Measurements from ENCODE around the gene VPS51. TPM values are rescaled to one million over a fixed set of nuclear protein-coding genes. Genes with fewer than 3 reads are reported as not detected.

VPS51 gene
- total and polyA plus RNA-seq, 9 of the 15 experiments (the other 6 are each of a cell fraction or from before 2014, with no cell fraction given), result 1.8 to 143 (median 46.8) TPM

DNA sequence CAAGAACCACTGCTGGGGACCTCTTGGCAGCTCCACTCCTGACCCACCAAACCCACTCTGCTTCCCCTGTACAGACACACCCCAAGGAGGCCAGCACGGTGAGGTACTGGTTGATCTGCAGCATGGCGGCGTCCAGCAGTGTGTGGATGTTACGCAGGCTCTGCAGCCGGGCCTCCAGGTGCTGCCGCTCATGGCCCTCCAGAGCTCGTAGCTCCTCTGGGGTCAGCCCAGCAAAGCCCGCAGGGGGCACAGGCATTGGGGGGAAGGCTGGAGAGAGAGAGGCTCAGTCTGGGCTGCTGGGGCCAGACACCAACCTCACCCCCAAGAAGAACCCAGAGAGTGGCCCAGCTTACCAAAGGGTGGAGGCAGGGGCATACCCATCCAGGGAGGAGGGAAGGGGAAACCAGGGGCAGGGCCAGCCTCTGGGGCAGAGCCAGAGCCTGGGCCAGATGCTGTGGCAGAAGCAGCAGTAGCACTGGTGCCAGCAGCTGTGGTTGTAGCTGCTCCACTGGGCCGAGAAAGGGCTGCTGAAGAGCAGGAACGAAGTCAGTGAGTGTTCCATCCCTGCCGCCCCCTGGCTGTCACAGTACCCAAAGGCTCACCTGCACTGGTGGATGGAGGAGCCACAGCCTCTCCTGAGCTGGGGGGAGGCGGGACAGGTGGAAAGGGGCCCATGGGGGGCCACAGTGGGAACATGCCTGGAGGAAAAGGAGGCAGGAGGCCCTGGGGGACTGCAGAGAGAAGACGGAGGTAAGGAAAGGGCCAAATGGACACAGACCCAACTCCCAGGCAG, 33.8 kb downstream of the VPS51 start:
- Histone ChIP-seq H3K79me2 (ENCODE audit: control insufficient read depth, insufficient read depth, low read length) (peaks cover 39% of the 10 kb centered on the region), H3K9me1 (ENCODE audit: control insufficient read depth, insufficient read depth, low read length) (peaks cover 4% of the 10 kb centered on the region), H2AFZ (ENCODE audit: low read depth, low read length) (no peak overlapping the region), H3K27me3 (ENCODE audit: control insufficient read depth in 2 of 2, insufficient read depth in 2 of 2, low read length in 2 of 2) (no peaks in the 10 kb centered on the region), H3K4me1 (replicated peaks in 1 of 2; ENCODE audit: control insufficient read depth in 2 of 2, insufficient read depth in 2 of 2, low read length in 2 of 2) (peaks cover 12 to 34% of the 10 kb centered on the region in 2 experiments; a peak in 4 of 5 replicates), H4K20me1 (replicated peaks; ENCODE audit: control insufficient read depth, insufficient read depth, low read length) (peaks cover 13% of the 10 kb centered on the region; the same call in 1 of the 2 replicates), H3K27ac (ENCODE audit: extremely low read depth, low read depth, low read length) (no peak overlapping the region), H3K36me3 (ENCODE audit: control insufficient read depth, insufficient read depth, low read length) (peaks cover 81% of the 10 kb centered on the region), H3K4me3 (no peak overlapping the region), H3K4me2 (ENCODE audit: insufficient read depth, low read length) (no peak overlapping the region), H3K9me3 (replicated peaks; ENCODE audit: control insufficient read depth, insufficient read depth, low read depth, low read length) (no peaks in the 10 kb centered on the region), H3K9ac (ENCODE audit: insufficient read depth in 1 of 2, low read depth in 2 of 2, low read length in 2 of 2) (peak overlapping the region in 1 of 2 experiments; percentile 17; a peak in 1 of 4 replicates)
- no peak for FAIRE-seq
- ChIA-PET POLR2A (interaction anchor here (0.6 to 8.4 kb wide), 10 partner anchors 7 to 1241 kb away, joined by 3 to 182 read pairs (median 4); partner anchors contain the start of genes FAU, MRPL49, SPDYC and TM7SF2), CTCF (ENCODE audit: low intra/inter-chr PET ratio) (no interaction called here)
- ATAC-seq, result no peak
- intact Hi-C loops (cut with micrococcal nuclease) (no loop called here), in situ Hi-C loops (cut with MboI) (no loop called here)
- DNase-seq (ENCODE audit: extremely low read depth in 1 of 4, low spot score in 3 of 4), result no peak
- BruUV-seq (replicated peaks), result no TSS peak
- TF ChIP-seq NR4A1 (CRISPR knock-in tag; IDR thresholded peaks at IDR 0.05) (no peak), NR4A1 (tag; IDR thresholded peaks at IDR 0.05) (no peak), POLR2G (IDR thresholded peaks at IDR 0.05; ENCODE audit: low read depth, low read length) (peak; percentile 74), RBM22 (IDR thresholded peaks at IDR 0.05; ENCODE audit: low read depth, low read length, poor library complexity, severe bottlenecking) (peak; percentile 43), RBFOX2 (IDR thresholded peaks at IDR 0.05; ENCODE audit: low read depth, low read length) (peak; percentile 68), ZBTB34 (CRISPR knock-in tag; IDR thresholded peaks at IDR 0.05) (no peak)
- WGBS (ENCODE audit: insufficient coverage, low coverage, missing lambda C conversion rate), result 91% methylated on average over 10 of the region's 13 CpGs

All from K562 (cell line).